Measurements from ENCODE around the gene PLPPR1.

- no peak for TF ChIP-seq CTCF (IDR thresholded peaks at IDR 0.05)
- TF ChIP-seq POLR2A (IDR thresholded peaks at IDR 0.05): no peak
Observed at GRCh38 chr9:101037430-101037829, 8.9 kb downstream of the PLPPR1 start.

Measured in Peyer's patch (tissue), 4 donors.